Left forelimb (tissue), 1 donor: Measurements from ENCODE around the gene TUSC2.

Source experiments
- DNase-seq: peaks from one replicate; pipeline ENCODE4 v3.0.0-alpha.2; 2018; ENCODE audit warnings: low spot score

TUSC2 gene

DNA sequence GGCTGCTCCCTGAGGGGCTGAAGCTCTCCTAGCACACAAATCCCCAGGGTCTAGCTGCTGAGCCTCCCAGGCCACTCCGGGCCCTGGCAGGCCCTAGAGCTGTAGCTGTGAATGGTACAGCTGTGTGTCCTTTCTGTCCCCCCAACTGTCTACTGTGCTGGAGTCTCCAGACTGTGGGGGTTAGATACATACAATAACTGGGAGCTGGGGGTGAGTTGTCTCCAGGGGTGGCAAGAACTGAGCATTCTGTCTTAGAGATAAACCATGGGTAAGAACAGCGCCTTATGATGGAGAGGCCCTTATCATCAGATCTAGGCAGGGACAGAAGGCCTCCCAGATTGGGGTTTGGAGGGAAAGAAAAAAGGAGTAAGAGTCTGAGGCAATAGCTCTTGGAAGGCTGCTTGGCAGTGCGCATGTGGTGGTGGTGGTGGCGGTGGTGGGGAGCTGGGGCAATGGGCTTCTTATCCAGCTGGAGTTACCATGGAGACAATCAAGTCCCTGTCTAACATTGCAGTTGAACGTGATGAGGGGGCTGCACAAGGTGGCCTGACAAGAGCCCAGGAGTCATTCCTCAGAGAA lies 26.3 kb upstream of the TUSC2 start:
- no peak for DNase-seq

DNA sequence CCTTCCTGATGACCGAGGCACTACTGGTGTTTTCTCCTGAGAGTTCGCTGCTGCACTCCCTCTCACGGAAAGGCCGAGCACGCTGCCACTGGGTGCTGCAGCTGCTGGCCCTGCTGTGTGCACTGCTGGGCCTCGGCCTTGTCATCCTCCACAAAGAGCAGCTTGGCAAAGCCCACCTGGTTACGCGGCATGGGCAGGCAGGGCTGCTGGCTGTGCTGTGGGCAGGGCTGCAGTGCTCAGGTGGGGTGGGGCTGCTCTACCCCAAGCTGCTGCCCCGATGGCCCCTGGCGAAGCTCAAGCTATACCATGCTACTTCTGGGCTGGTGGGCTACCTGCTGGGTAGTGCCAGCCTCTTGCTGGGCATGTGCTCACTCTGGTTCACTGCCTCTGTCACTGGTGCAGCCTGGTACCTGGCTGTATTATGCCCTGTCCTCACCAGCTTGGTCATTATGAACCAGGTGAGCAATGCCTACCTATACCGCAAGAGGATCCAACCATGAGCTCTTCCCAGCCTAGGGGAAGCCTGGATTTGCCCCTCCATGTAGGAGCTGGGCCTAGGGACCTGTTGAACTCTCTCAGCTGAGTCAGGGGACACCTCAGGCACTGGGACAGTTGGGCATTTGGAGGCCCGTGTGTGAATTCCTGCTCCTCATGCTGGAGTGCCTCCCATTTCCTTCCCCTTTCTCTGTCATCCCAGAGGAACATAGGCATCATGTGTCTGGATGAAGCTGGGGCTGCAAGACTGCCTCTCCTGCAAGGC lies 25.4 kb upstream of the TUSC2 start:
- DNase-seq = no peak

DNA sequence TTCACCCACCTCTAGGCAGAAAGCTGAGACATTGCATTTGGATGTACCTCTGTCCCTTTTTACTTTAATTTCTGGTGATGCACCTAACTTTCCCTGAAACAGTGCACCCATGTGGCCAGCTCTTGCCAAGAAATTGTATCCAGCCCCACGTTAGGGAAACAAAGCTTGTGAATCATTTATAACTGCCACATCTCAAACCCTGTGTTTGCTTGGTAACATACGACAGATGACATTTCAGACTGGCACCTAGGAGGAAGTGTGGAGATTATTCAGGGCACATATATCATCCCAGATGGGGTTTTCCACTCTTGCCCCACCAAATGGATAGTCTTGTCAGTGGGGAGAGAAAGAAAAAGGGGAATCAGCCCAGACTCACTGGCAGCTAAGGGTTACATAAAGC lies 24.8 kb upstream of the TUSC2 start:
- no peak for DNase-seq

DNA sequence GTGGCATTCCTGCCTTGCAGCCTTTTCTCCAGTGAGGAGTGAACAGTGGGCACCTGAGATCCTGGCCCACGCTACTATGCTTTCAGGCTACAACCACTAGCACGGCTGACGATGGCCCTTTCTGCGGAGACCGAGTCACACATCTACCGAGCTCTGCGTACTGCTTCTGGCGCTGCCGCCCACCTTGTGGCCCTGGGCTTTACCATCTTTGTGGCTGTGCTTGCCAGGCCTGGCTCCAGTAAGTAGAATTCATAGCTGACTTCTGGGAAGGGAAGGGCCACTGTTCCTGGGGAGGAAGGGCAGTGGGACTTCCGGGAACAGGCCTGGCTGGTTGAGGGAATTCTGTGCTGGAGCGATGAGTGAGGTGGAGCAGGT lies 23.3 kb upstream of the TUSC2 start:
- DNase-seq = no peak

DNA sequence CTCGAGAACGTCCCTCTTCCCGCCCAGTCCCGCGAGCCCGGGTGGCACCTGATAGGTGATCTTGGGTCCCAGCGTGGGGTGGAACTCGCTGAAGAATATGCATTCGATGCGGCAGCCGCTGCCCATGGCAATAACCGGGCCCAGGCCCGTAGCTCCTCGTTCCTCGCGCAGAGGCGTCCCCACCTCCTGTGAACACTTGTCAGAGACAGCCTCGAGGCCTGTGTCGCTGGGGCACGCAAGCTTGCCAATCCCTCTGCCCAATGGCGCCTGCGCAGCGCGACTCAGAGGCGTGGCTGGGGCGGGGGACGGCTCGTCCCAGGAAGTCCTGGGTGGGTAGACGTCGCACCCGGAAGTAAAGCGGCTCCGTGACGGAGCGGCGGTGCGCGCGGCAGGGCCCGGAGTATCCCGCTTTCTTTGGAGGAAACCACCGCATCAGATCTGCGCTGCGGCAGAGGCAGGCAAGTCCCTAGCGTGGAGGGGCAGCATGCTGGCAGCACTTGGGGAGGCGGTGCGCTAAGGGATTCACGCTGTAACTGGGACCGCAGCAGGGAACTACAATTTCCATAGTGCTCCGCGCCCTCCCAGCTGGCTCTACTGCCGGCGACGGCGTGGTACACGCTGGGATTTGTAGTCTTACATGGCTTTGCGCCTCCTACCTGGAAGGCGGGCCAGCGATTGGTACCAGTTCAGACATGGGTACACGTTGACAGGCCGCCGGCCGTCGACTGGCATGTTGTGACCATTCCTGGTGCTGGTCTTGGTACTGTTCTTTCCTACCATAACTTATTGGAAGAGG lies 22.7 kb upstream of the TUSC2 start, which contains the start of the genes CYB561D2 and NPRL2:
CYB561D2 (plus strand) TSS at position 336 of the 796 bp plus-strand sequence. CDS start 572 bp downstream, outside the sequence.
NPRL2 (minus strand) TSS at position 249 of the 796 bp plus-strand sequence; CDS start at position 126, 123 bp downstream.
- DNase-seq = peak; percentile 97

DNA sequence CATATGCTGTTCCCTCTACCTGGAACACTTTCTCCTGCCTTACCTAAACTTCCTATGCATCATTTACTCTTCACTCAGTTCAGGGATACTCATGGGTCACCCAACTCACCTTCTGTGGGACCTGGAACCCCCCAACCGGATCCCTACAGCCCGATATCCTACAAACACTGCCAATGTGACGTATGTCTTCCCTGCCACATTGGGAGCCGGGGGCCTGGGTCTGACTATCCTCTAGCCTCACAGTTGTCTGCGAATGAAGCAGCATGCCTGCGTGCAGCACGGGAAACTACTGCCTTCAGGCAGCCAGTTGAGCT lies 22.1 kb upstream of the TUSC2 start:
- DNase-seq = no peak

DNA sequence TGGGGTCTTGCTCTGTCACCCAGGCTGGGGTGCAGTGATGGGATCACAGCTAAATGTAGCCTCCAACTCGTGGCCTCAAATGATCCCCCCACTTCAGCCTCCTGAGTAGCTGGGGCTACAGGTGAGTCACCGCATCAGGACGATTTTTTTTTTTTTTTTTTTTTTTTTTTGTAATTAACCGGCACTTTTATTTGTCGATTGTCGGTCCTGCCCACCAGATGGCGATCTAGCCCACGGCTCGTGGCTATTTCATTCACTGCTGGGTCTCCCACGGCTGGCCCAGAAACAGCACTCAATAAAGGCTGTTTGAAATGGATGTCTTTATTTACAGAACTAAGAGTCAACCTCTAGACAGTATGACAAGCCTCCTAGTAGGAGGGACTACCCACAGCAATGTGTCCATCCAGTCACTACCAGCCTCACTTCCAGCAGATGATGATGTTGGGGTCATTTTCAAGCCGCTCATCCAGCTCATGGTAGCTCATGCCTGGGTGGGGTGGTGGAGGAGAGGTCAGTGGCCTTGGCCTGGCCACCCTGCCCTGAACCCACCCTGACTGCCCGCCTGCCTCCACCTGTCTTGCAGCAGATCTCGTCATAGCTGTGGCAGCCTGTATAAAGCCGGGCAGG lies 19.3 kb upstream of the TUSC2 start:
- DNase-seq = no peak

DNA sequence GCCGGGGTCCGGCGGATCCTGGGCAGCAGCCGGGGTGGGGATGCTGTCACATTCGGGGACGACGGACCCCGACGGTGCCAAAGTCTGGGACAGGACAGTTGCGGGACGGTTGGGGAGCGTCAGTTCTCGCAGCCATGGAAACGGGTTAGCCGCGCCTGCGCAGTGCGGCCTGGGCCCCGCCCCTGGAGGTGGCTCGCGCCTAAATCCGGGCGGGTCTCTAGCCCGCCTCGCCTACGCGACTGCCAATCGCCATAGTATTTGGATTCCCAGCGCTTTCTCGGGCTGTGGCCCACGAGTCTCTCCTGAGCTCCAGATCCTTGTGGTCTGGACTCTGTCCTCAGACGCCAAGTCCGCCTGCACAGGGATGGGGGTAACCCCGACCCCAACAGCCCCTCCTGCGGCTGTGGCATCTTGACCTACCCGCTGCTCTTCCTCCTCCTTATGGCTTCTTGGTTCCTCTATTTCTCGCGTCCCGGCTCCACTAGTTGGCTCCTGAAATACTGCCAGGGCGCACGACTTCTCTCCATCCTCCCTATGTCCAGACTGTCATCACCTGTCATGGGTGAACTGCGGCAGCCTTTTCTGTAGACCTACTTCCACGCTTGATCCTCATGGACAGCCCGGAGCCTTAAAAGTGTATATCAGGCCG lies 17.7 kb upstream of the TUSC2 start, which contains the start of gene ZMYND10:
ZMYND10 (minus strand) TSS at position 147 of the 649 bp plus-strand sequence. CDS start 153 bp downstream, outside the sequence.
- DNase-seq = peak; percentile 82

DNA sequence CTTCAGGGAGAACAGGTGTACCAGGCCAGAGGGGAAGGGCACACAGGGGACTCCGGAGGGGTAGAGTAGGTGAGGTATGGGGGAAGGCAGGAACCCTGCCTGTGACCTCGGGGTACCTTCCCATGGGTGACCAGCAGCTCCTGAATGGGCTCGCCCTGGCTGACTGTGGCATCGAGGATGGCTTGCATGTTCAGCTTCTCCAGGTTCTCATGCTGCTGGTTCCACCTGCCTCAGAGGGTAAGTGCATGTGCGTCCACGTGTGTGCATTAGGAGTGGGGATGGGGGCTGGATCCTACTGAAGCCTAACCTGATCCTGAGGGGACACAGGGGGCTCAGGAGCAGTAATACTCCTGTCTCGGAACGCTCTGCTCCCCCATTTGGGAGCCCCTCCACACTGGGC lies 17.0 kb upstream of the TUSC2 start:
- no peak for DNase-seq

DNA sequence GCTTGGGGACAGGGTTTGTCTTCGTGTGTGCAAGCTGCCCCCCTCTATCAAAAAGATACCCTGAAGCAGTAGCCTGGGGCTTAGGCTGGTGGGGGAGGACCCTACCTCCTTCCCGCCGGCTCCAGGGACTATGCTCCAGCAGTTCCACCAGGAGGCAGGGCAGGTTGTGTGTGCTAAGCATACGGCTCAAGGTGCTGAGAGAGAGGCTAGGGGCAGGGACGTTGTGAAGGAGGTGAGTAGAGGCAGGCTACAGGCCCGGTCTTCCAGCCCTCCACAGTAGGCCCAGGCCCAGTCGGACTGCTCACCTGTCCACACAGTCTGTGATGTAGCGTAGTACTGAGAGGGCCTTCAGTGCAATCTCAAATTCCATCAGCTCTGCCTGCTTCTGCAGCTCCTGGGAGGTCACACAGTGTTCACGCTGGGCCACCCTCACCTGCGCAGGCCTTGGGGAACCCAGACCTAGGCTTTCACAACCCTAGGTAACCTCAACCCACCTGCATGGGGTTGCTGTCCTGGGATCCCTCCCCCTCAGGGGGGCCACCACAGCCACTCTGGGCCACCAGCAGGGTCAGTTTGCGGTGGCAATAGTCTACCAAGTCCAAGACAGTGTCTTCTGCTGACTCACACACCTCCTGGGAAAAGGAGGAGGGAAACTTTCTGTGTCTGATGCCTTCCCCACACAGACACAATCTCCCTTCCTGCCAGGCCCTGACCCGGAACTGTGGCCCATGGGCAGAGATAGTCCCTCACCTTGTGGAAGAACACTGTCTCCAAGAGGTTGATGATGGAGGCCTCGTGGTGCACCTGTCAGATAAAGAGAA lies 15.0 kb upstream of the TUSC2 start:
- DNase-seq = no peak

DNA sequence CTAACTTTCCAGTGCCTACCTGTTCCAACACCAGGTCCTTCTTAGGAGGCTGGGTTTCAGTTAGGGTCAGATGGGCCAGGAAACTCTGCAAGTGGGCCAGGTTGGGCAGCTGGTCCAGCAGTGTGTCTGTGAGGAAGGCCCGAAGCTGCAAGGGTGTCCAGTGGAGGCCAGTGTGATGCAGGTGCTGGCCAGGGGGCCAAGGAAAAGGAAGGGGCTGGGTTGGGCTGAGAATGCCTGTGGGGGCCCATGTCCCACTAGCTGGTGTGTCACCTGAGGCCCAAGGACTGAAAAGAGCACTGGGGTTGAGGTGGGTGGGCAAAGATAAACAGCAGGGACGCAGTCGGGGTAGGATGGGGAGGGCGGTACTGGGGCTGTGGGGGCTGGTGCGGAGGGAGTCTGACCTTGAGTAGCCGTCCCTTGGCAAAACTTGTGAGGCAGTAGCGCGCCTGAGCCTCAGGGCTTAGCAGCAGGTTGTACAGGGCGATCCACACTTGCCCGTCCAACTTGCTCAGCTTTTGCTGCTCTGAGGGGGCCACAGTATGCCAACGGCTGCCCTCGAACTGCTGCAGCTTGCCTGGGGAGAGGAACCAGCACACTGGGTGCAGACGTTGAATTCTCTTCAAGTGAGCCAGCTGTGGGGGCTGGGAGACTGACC lies 14.1 kb upstream of the TUSC2 start:
- no peak for DNase-seq

DNA sequence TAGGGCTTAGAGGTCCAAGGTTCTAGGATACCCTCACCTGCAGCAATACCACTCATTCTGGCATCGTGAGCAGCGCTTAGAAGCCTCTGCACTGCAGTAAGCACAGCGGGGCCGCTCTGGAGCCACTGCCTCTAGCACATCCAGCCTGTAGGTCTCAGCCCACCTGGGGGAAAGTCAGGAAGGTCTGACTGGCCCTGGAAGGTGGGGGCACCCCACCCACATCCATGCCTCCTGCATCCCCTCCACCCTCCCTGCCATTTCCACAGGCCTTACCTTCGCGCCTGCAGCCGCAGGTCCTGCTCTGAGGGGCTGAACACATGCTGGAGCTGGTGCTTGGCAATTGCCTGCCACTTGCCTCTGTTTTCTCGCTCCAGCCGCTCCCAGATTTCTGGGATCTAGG lies 13.5 kb upstream of the TUSC2 start:
- no peak for DNase-seq

DNA sequence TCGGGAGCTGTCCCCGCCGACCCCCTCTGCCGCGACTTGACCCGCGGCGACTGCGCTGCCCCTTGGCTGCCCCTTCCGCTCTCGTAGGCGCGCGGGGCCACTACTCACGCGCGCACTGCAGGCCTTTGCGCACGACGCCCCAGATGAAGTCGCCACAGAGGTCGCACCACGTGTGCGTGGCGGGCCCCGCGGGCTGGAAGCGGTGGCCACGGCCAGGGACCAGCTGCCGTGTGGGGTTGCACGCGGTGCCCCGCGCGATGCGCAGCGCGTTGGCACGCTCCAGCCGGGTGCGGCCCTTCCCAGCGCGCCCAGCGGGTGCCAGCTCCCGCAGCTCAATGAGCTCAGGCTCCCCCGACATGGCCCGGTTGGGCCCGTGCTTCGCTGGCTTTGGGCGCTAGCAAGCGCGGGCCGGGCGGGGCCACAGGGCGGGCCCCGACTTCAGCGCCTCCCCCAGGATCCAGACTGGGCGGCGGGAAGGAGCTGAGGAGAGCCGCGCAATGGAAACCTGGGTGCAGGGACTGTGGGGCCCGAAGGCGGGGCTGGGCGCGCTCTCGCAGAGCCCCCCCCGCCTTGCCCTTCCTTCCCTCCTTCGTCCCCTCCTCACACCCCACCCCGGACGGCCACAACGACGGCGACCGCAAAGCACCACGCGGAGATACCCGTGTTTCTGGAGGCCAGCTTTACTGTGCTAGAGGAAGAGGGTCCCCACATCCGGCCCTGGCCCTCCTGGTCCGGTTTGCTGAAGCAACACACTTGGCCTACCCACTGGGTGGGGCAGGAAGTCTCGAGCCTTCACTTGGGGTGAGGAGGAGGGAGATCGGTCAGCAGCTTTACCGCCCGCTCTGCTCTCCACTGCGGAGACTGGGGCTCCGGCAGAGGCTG lies 12.7 kb upstream of the TUSC2 start, which contains the start of gene RASSF1:
RASSF1 (minus strand) TSS at position 389 of the 882 bp plus-strand sequence; CDS start at position 358, 31 bp downstream.
- peak; percentile 86 for DNase-seq

DNA sequence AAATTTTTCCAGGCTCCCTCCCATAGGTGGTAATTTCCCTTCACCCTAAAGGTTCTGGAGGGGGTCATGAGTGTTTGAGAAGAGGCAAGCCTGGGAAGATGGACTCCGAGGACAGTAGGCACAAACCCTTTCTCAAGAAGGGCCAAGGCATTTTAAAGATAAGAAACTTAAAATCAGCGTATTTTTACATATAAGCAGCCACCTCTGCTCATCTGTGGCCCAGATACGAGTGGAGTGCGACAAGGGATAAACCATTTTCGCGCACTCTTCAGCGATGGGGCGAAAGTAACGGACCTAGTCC lies 12.1 kb upstream of the TUSC2 start:
- DNase-seq = no peak

DNA sequence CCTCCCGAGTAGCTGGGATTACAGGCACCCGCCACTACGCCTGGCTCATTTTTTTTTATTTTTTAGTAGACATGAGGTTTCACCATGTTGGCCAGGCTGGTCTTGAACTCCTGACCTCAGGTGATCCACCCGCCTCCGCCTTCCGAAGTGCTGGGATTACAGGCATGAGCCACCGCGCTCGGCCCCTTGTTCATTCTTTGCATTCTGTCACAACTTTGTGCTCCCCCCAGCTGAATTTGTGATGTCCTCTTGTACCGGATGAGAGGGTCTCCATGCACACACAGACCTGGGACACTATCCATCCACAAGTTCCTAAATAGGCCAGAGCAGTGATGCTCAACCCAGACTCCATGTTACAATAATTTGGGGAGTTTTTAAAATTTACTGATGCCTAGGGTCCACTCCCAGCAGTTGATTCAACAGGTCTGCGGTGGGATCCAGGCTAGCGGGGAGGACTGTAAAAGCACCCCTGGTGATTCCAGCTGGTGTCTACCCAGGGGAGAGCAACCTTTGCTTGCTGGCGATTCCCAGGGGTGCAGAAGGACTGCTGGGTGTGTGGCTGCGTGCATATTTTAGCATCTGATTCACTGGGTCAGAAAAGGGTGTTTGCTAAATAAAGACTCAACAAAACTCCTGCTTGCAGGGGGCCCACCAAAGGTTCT lies 11.6 kb upstream of the TUSC2 start:
- no peak for DNase-seq

DNA sequence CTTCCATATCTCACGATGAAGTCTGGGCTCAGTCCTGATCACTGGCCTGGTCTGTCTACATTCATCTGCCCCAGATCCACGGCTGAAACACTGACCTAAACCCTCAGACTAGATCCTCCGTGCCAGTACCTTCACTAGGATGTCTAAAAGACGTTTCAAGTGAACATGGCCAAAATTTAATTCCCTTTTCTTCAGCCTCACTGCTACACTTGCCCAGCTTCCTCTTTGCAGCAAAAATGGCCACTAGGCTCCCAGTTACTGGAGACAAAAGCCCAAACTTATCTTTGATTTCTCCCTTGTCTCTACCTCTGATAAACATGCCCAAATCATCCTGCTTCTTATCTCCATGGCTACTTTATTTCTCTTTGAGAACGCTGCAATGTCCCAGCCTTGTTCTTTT lies 10.9 kb upstream of the TUSC2 start:
- DNase-seq = no peak

DNA sequence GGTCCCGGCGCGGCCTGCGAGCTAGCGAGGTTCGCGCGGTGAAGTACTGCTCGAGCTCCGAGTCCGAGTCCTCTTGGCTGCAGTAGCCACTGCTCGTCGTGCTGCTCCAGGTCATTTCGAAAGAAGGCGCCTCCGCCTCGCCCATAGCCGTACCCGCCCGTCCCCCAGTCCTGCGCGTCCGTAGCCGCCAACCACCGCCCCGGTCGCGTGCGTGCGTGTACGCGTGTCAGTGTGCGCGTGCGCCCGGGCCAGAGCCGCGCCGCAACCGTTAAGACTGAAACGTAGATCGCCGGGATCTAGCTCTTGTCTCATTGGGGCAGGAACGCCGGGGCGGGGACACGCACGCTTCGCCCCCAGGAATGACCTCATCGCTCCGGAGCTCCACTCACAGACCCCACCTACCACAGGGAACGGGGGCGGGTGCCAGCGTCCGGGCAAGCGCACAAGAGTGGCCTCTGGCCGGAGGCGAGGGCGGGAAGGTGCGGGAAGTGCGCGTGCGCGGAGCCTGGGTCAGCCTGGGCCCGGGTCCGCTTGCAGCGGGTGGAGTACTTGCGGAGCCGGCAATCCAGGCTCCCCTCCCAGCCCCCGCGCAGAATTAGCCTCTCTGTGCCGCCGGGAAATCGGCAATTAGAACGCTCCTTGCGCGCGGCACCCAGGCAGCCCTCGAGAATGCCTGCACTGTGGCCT lies 9.3 kb upstream of the TUSC2 start:
- DNase-seq = peak; percentile 99

DNA sequence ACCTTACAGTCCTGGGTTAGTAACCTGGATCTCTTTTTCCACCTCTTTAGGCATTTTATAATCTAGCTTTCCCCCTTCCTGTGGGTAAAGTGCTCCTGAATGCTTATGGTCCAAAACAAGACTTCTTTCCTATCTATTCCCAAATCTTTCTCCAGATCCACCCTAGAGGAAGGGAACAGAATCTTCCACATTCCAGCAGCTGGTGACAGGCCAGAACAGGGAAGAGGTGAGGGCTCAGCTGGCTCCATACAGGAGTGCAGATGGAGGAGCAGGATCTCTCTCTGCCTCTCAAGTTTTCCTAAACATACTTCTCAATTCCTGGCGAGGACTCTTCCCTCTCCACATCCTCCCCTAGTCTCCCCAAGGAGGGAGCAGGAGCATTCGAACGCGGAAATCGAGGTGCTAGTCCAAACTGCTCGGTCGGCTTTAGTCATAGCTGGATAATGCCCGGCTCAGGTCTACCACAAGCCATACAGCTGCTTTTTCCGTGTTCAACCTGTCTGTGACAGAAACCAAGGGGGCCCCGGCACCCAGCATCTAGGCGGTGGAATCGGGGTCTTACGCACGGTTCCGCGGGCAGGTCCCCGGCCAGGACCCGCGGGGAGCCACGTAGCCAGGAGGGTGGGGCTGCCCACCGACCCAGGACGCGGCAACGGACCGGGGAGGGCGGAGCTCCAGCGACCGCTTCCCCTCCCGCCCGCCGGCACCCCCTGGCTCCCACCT lies 8.6 kb upstream of the TUSC2 start:
- DNase-seq = no peak
